Measurements from ENCODE around the gene SRSF10. TPM values are rescaled to one million over a fixed set of nuclear protein-coding genes. Genes with fewer than 3 reads are reported as not detected.
A peak's percentile ranks its signal among the peaks of the same experiment; 100 is the strongest.

The SRSF10 gene
- total and polyA plus RNA-seq, 9 of the 15 experiments (the other 6 are each of a cell fraction or from before 2014, with no cell fraction given), result 154 to 264 (median 205) TPM

- TF ChIP-seq OTX1 (CRISPR knock-in tag; IDR thresholded peaks at IDR 0.05), result peak; percentile 26
- no peak for TF ChIP-seq CLOCK (CRISPR knock-in tag; IDR thresholded peaks at IDR 0.05; ENCODE audit: borderline replicate concordance)
- peak; percentile 82; the same call in 1 of the 2 replicates for TF ChIP-seq POLR2AphosphoS2 (IDR thresholded peaks at IDR 0.05; ENCODE audit: low read length)
- TF ChIP-seq WHSC1 (IDR thresholded peaks at IDR 0.05; ENCODE audit: low read length), result no peak
- TF ChIP-seq KLF16 (IDR thresholded peaks at IDR 0.05), result no peak
- TF ChIP-seq CBX8 (IDR thresholded peaks at IDR 0.05; ENCODE audit: borderline replicate concordance, extremely low read depth, low read depth, low read length, poor library complexity, severe bottlenecking), result no peak
- TF ChIP-seq, protein P1, sequence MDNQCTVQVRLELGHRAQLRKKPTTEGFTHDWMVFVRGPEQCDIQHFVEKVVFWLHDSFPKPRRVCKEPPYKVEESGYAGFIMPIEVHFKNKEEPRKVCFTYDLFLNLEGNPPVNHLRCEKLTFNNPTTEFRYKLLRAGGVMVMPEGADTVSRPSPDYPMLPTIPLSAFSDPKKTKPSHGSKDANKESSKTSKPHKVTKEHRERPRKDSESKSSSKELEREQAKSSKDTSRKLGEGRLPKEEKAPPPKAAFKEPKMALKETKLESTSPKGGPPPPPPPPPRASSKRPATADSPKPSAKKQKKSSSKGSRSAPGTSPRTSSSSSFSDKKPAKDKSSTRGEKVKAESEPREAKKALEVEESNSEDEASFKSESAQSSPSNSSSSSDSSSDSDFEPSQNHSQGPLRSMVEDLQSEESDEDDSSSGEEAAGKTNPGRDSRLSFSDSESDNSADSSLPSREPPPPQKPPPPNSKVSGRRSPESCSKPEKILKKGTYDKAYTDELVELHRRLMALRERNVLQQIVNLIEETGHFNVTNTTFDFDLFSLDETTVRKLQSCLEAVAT (IDR thresholded peaks at IDR 0.05), result peak; percentile 84 to 93
- no peak for TF ChIP-seq ETS2 (tag; IDR thresholded peaks at IDR 0.05; ENCODE audit: borderline replicate concordance, poor library complexity, severe bottlenecking)
- TF ChIP-seq KLF6 (CRISPR knock-in tag; IDR thresholded peaks at IDR 0.05; ENCODE audit: borderline replicate concordance), result peak; percentile 65; the same call in 1 of the 2 replicates
- TF ChIP-seq SMARCA4 (IDR thresholded peaks at IDR 0.05), result no peak
- TF ChIP-seq ZNF695 (CRISPR knock-in tag; IDR thresholded peaks at IDR 0.05), result 0 out of 2 replicates have a peak, but pooled peaks have one; percentile 63
- TF ChIP-seq PBX2 (CRISPR knock-in tag; IDR thresholded peaks at IDR 0.05; ENCODE audit: low read depth), result no peak
- TF ChIP-seq PBX2 (tag; conservative IDR thresholded peaks at IDR 0.05; ENCODE audit: low read depth), result no peak
- TF ChIP-seq ZNF79 (CRISPR knock-in tag; IDR thresholded peaks at IDR 0.05; ENCODE audit: low read depth), result no peak
- peak; percentile 42; the same call in 1 of the 2 replicates for TF ChIP-seq ZNF583 (CRISPR knock-in tag; IDR thresholded peaks at IDR 0.05)
- TF ChIP-seq, protein P2, sequence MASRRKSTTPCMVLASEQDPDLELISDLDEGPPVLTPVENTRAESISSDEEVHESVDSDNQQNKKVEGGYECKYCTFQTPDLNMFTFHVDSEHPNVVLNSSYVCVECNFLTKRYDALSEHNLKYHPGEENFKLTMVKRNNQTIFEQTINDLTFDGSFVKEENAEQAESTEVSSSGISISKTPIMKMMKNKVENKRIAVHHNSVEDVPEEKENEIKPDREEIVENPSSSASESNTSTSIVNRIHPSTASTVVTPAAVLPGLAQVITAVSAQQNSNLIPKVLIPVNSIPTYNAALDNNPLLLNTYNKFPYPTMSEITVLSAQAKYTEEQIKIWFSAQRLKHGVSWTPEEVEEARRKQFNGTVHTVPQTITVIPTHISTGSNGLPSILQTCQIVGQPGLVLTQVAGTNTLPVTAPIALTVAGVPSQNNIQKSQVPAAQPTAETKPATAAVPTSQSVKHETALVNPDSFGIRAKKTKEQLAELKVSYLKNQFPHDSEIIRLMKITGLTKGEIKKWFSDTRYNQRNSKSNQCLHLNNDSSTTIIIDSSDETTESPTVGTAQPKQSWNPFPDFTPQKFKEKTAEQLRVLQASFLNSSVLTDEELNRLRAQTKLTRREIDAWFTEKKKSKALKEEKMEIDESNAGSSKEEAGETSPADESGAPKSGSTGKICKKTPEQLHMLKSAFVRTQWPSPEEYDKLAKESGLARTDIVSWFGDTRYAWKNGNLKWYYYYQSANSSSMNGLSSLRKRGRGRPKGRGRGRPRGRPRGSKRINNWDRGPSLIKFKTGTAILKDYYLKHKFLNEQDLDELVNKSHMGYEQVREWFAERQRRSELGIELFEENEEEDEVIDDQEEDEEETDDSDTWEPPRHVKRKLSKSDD (conservative IDR thresholded peaks at IDR 0.05; ENCODE audit: low read length), result no peak
- no peak; the same call in 1 of the 2 replicates for TF ChIP-seq ZZZ3 (IDR thresholded peaks at IDR 0.05)
- TF ChIP-seq GTF2A2 (tag; IDR thresholded peaks at IDR 0.05), result peak; percentile 37; the same call in 1 of the 2 replicates
These were observed 20.5 kb downstream of the SRSF10 start, which contains the start of gene PNRC2 (continued) for GRCh38 chr1:23959461-23960290.

All from K562 (cell line).